Omental fat pad (tissue), 4 donors: ENCODE data around the gene PTPRG. TPM values are rescaled to one million over a fixed set of nuclear protein-coding genes. Genes with fewer than 3 reads are reported as not detected.

Experiments used
- ATAC-seq: fragments of 150-250 bp; one replicate; pipeline ENCODE4 v1.9.1; 2016; ENCODE audit warnings: mild to moderate bottlenecking, moderate library complexity; ENCODE audit not compliant: low FRiP score
- DNase-seq: peaks from one replicate; pipeline ENCODE4 v3.0.0-alpha.2; 2019; ENCODE audit warnings: low spot score
- total RNA-seq, 4 donors: library from RNA; depleted of rRNA; stranded (reverse); fragments of >200 nt; gene quantifications; one replicate each; pipeline ENCODE4 v1.1.0, GENCODE V29; 2016
- TF ChIP-seq, protein P1 (sequence below), 3 donors: fragments of 450-650 bp; IDR thresholded peaks; one replicate each; pipeline ENCODE4 v1.5.1; 2016 to 2017; ENCODE audit warnings: antibody characterized with exemption in 3 of 3, mild to moderate bottlenecking in 3 of 3, moderate library complexity in 2 of 3

Gene PTPRG
- total RNA-seq, 4 donors from 2014 or later = 90.0 to 172 (median 104) TPM

DNA sequence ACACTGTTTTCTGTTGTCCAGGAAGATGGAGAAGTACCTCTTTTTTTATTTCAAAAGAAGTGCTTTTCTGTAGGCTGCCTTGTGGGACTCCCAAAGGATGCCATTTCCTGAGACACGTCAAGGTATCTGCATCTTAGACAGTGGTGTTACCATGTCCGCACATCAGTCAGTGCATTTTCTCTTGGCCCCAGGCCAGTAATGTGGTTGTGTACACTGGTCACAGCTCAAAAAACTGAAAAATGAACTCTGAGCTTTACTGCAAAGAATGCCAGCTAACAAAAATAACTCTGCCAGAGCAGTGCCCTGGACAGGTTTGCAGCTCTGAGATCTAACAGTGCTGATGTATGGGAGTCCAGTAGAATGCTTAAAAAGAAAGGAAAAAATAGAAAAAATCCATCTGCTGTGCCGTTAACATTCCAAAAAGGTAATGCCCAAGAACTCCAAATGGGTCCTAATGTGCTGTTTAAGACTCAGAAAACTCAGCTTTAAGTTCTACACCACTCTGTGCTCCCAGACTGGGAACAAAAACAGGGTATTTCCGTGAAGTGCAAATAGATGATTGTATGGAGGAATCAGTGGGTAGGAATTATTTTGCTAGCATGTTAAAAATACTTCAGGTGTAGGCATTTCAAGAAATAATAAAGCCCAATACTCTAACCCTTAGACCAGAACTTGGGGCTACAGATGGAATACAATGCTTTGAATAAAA, 496.1 kb downstream of the PTPRG start:
- TF ChIP-seq, protein P1, sequence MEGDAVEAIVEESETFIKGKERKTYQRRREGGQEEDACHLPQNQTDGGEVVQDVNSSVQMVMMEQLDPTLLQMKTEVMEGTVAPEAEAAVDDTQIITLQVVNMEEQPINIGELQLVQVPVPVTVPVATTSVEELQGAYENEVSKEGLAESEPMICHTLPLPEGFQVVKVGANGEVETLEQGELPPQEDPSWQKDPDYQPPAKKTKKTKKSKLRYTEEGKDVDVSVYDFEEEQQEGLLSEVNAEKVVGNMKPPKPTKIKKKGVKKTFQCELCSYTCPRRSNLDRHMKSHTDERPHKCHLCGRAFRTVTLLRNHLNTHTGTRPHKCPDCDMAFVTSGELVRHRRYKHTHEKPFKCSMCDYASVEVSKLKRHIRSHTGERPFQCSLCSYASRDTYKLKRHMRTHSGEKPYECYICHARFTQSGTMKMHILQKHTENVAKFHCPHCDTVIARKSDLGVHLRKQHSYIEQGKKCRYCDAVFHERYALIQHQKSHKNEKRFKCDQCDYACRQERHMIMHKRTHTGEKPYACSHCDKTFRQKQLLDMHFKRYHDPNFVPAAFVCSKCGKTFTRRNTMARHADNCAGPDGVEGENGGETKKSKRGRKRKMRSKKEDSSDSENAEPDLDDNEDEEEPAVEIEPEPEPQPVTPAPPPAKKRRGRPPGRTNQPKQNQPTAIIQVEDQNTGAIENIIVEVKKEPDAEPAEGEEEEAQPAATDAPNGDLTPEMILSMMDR (IDR thresholded peaks at IDR 0.05) = no peak
- no peak for ATAC-seq
- DNase-seq = no peak

DNA sequence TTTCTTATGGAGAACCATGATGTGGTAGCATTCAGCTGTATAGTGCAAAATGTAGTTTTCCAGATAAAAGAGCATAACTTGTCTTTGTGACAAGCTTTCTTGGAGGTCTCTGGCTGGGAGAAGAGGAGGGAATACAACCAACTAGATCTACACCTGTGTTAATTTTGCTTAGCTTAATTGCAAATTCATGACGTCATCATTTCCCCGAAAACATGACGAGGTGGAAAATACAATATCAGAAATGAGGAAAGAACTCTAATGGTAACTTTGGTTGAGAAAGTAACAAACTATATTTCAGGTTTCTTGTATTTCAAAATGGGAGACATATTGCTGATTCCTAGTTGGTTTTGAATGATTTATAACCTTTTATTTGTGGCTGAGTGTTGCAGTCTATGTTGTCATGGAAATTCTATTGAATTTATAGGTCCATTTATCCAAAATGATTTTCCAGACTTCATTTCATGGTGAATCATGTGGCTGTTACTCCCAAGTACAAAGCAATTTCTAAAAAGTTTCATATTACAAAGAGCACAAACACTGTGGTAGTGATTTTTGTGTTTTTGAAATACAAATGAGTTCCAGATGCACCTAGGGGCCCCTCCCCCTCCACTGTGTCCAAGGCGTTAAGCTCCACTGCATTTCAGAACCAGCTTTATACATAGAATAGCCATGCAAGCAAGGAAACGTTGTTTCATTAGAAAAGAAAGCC, 504.8 kb downstream of the PTPRG start:
- no peak for DNase-seq
- ATAC-seq = no peak
- TF ChIP-seq, protein P1 (IDR thresholded peaks at IDR 0.05) = no peak

DNA sequence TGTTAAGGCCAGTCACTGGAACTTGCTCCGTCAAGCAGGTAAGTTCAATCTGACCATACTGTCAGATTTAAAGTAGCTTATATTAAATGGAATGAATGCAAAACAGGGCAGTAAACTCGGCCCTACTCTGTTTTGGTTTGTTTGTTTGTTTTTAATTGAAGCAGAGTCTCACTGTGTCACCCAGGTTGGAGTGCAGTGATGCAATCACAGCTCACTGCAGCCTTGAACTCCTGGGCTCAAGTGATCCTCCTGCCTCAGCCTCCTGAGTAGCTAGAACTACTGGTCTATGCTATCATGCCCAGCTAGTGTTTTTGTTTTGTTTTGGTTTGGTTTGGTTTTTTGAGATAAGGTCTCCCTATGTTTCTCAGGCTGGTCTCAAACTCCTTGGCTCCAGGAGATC, 507.0 kb downstream of the PTPRG start:
- ATAC-seq = no peak
- TF ChIP-seq, protein P1 (IDR thresholded peaks at IDR 0.05) = no peak
- DNase-seq = no peak

DNA sequence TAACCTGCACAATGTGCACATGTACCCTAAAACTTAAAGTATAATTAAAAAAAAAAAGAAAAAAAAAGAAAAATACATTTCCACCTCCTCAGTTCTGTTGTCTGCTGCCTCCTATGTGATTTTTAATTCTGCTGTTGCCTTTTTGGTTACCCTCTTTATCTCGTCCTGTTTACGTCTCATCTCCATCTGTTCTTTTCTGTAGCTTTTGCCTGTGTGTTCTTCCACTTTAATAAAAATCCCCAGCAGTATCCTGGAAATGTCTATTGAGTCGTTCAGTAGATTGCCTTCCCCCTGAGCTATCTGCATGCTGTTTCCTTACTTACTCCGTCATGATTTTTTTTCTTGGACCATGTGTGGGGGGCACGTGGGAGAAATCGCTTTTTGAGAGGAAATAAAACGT, 509.5 kb downstream of the PTPRG start:
- no peak for DNase-seq
- TF ChIP-seq, protein P1 (IDR thresholded peaks at IDR 0.05) = no peak
- no peak for ATAC-seq

DNA sequence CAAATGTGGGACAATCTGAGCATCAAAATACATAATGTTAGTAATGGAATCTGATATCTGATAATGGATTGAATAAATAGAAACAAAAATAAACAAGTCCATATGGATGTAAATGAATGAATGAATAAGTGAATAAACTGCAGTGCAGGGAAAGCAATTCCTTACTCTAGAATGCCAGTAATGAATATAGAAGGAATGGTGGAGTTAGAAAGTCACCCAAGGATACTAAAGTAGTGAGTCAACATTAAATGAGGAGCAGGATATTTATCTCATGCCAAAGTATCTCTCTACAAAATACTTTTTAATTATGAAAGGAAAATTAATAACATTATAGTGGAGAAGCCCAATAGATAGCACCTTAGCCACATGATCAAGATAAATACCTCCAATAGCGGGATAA, 511.7 kb downstream of the PTPRG start:
- TF ChIP-seq, protein P1 (IDR thresholded peaks at IDR 0.05) = no peak
- ATAC-seq = no peak
- no peak for DNase-seq

DNA sequence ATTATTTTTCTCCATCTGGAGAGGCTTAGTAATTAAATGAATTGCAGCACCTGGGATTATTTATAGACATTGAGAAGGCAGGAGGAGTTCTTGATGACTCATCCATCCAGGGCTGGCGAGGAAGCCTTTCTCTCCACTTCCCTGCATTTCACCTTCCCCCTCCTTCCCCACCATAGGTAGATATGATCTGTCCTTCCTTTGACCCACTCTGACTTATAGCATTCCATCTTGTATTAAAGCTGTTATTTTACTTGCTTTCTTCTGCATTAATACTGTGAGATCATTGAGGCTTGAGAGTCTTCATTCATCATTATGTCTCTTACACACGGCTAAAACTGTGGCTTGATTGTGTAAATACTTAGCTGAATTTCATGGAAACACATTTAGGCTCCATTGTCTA, 523.2 kb downstream of the PTPRG start:
- TF ChIP-seq, protein P1 (IDR thresholded peaks at IDR 0.05) = no peak
- no peak for ATAC-seq
- DNase-seq = no peak
